Measurements from ENCODE around the gene MRC1.
"Not testable (repeated sequence)": the region's sequence is repeated elsewhere in the genome, so short reads cannot be mapped to it uniquely, and the experiment has no call there.

MRC1 gene

DNA sequence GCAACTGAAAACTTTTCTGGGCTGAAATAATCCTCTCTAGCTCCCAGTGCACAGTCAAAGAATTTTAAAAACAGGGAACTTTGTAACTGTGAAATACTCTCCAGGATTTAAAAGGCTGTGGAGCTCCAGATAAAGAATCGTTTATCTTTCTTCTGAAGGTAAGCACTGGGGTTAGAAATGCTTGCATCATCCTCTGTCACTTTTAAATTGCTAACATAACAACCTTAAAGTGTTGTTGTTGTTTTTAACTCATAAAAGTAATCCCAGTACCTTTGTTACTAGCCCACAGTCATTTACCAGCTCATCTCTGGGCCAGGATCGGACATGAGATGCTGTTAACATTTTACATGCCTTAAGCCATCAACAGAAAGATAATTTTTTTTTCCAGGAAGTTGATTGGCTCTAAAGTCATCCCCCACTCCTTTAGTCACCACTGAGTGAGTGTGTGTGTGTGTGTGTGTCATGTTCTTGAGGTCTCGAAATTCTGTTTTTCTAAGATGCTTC, 142.8 kb downstream of the MRC1 start, which contains the start of gene SLC39A12:
Gene SLC39A12 (plus strand): TSS at position 51 of the 504 bp plus-strand sequence. CDS start 1,359 bp downstream, outside the sequence.
- H3K27ac ChIP-seq (replicated peaks), result no peak within 1 kb of the TSS
- H3K4me3 ChIP-seq (replicated peaks; ENCODE audit: insufficient read depth, low read length), result no peak within 1 kb of the TSS
- no peak for TF ChIP-seq SPI1 (IDR thresholded peaks at IDR 0.05; ENCODE audit: borderline replicate concordance, low read depth)
- TF ChIP-seq GABPA (IDR thresholded peaks at IDR 0.05; ENCODE audit: low read depth), result no peak
- TF ChIP-seq, protein P1, sequence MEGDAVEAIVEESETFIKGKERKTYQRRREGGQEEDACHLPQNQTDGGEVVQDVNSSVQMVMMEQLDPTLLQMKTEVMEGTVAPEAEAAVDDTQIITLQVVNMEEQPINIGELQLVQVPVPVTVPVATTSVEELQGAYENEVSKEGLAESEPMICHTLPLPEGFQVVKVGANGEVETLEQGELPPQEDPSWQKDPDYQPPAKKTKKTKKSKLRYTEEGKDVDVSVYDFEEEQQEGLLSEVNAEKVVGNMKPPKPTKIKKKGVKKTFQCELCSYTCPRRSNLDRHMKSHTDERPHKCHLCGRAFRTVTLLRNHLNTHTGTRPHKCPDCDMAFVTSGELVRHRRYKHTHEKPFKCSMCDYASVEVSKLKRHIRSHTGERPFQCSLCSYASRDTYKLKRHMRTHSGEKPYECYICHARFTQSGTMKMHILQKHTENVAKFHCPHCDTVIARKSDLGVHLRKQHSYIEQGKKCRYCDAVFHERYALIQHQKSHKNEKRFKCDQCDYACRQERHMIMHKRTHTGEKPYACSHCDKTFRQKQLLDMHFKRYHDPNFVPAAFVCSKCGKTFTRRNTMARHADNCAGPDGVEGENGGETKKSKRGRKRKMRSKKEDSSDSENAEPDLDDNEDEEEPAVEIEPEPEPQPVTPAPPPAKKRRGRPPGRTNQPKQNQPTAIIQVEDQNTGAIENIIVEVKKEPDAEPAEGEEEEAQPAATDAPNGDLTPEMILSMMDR (IDR thresholded peaks at IDR 0.05; ENCODE audit: insufficient read depth, low read length), result no peak
- TF ChIP-seq, protein P2, sequence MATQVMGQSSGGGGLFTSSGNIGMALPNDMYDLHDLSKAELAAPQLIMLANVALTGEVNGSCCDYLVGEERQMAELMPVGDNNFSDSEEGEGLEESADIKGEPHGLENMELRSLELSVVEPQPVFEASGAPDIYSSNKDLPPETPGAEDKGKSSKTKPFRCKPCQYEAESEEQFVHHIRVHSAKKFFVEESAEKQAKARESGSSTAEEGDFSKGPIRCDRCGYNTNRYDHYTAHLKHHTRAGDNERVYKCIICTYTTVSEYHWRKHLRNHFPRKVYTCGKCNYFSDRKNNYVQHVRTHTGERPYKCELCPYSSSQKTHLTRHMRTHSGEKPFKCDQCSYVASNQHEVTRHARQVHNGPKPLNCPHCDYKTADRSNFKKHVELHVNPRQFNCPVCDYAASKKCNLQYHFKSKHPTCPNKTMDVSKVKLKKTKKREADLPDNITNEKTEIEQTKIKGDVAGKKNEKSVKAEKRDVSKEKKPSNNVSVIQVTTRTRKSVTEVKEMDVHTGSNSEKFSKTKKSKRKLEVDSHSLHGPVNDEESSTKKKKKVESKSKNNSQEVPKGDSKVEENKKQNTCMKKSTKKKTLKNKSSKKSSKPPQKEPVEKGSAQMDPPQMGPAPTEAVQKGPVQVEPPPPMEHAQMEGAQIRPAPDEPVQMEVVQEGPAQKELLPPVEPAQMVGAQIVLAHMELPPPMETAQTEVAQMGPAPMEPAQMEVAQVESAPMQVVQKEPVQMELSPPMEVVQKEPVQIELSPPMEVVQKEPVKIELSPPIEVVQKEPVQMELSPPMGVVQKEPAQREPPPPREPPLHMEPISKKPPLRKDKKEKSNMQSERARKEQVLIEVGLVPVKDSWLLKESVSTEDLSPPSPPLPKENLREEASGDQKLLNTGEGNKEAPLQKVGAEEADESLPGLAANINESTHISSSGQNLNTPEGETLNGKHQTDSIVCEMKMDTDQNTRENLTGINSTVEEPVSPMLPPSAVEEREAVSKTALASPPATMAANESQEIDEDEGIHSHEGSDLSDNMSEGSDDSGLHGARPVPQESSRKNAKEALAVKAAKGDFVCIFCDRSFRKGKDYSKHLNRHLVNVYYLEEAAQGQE (IDR thresholded peaks at IDR 0.05; ENCODE audit: insufficient replicate concordance, low read depth), result no peak
- TF ChIP-seq POLR2AphosphoS5 (IDR thresholded peaks at IDR 0.05; ENCODE audit: low read depth), result no peak
- H3K27me3 ChIP-seq (ENCODE audit: insufficient read depth, poor library complexity, severe bottlenecking), result no peaks in the 10 kb centered on the region
- DNase-seq (ENCODE audit: low read depth in 1 of 2, low spot score in 1 of 2), result no peak

DNA sequence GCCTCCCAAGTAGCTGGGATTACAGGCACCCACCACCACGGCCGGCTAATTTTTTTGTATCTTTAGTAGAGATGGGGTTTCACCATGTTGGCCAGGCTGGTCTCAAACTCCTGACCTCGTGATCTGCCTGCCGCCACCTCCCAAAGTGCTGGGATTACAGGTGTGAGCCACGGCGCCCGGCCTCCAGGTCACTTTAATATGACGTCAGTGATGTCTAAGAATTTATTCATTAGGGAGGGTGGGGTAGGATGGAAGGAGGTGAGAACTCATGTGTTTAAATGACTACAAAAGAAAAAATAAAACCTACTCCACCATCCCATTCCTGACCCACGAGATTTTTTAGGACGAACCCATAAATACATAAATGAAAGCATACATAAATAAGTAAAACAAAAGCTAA, 145.2 kb downstream of the MRC1 start:
- not testable (repeated sequence) for H3K27ac ChIP-seq (replicated peaks); H3K27me3 ChIP-seq (ENCODE audit: insufficient read depth, poor library complexity, severe bottlenecking); DNase-seq (ENCODE audit: low read depth in 1 of 2, low spot score in 1 of 2); H3K4me3 ChIP-seq (replicated peaks; ENCODE audit: insufficient read depth, low read length)

DNA sequence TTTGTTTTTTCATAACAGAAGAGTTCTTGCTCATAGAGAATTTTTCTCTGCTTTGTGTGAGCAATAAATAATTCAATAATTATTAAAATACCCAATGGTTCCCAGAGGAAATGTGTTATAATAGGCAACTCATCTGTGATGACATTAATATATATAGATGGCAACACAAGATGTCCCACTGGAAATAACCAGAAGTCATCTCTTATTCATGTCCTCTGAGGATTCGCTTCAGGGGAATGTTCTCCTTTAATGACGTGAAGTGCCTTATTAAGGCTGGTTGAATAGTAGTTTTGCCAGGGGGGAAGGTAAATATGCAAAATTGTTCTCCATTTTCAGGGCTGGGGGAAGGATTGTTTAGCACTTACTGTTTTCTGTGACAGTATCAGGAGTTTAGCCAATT, 145.7 kb downstream of the MRC1 start:
- H3K27ac ChIP-seq (replicated peaks), result no peak overlapping the region
- TF ChIP-seq SPI1 (IDR thresholded peaks at IDR 0.05; ENCODE audit: borderline replicate concordance, low read depth) (no peak), POLR2AphosphoS5 (IDR thresholded peaks at IDR 0.05; ENCODE audit: low read depth) (no peak), GABPA (IDR thresholded peaks at IDR 0.05; ENCODE audit: low read depth) (no peak)
- TF ChIP-seq, protein P2 (IDR thresholded peaks at IDR 0.05; ENCODE audit: insufficient replicate concordance, low read depth), result no peak
- TF ChIP-seq, protein P1 (IDR thresholded peaks at IDR 0.05; ENCODE audit: insufficient read depth, low read length), result no peak
- no peak overlapping the region for H3K4me3 ChIP-seq (replicated peaks; ENCODE audit: insufficient read depth, low read length)
- no peak for DNase-seq (ENCODE audit: low read depth in 1 of 2, low spot score in 1 of 2)
- no peaks in the 10 kb centered on the region for H3K27me3 ChIP-seq (ENCODE audit: insufficient read depth, poor library complexity, severe bottlenecking)

DNA sequence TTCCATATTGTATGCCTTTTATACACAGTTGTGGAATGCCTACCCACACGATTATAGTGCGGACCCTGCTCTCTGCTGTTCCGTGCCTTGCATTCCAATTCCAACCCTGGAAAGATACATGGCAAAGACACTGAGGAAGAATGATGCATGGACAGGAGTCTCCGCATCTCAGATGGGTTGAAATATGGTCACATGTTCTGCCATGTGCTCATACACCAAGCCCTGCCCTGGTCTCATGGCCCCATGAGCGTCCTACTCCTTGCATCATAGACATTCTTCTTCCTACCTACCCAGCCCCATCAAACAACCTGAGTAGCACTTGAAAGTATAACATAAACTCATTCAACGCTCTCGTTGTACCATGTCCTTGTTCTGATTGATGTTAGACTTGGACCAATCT, 148.9 kb downstream of the MRC1 start:
- Histone ChIP-seq H3K27ac (replicated peaks) (no peak overlapping the region), H3K4me3 (replicated peaks; ENCODE audit: insufficient read depth, low read length) (no peak overlapping the region), H3K27me3 (ENCODE audit: insufficient read depth, poor library complexity, severe bottlenecking) (no peaks in the 10 kb centered on the region)
- DNase-seq (ENCODE audit: low read depth in 1 of 2, low spot score in 1 of 2), result no peak
- TF ChIP-seq POLR2AphosphoS5 (IDR thresholded peaks at IDR 0.05; ENCODE audit: low read depth), result no peak

DNA sequence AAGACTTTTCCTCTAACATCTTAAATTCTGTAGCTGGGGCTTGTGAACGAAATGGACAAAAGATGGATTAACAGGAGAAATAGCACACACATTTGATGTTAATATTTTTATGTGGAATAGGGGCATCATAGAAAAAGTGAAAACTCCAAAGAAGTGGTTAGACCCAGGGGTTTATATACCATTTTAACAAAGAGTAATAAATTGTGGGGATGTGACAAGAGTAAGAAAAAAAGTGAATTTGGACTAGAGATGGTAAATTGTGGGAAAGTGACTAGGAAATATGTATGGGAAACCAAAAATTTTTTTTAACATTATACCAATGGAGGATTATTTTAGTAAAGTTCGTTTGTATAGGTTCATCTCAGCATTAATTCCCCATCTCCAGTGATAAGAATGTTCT, 150.7 kb downstream of the MRC1 start:
- no peak for TF ChIP-seq POLR2AphosphoS5 (IDR thresholded peaks at IDR 0.05; ENCODE audit: low read depth)
- TF ChIP-seq, protein P1 (IDR thresholded peaks at IDR 0.05; ENCODE audit: insufficient read depth, low read length), result no peak
- no peak for TF ChIP-seq SPI1 (IDR thresholded peaks at IDR 0.05; ENCODE audit: borderline replicate concordance, low read depth)
- no peak for TF ChIP-seq GABPA (IDR thresholded peaks at IDR 0.05; ENCODE audit: low read depth)
- TF ChIP-seq, protein P2 (IDR thresholded peaks at IDR 0.05; ENCODE audit: insufficient replicate concordance, low read depth), result no peak

More for the DNA sequence above, 150.7 kb downstream of the MRC1 start:
- H3K27me3 ChIP-seq (ENCODE audit: insufficient read depth, poor library complexity, severe bottlenecking), result no peaks in the 10 kb centered on the region
- no peak overlapping the region for H3K27ac ChIP-seq (replicated peaks)
- DNase-seq (ENCODE audit: low read depth in 1 of 2, low spot score in 1 of 2), result no peak
- no peak overlapping the region for H3K4me3 ChIP-seq (replicated peaks; ENCODE audit: insufficient read depth, low read length)
